Suprapubic skin (tissue), 4 donors: Measurements from ENCODE around the gene SAPCD1. TPM values are rescaled to one million over a fixed set of nuclear protein-coding genes. Genes with fewer than 3 reads are reported as not detected.

Source experiments
- DNase-seq, 2 donors: peaks; one replicate each; pipeline ENCODE4 v3.0.0-alpha.2; 2019; ENCODE audit warnings: low spot score in 2 of 2
- H3K27ac ChIP-seq: fragments of 200-600 bp; sonication (generic); one replicate; pipeline ENCODE4 v1.5.1; 2019
- H3K27me3 ChIP-seq: fragments of 200-600 bp; sonication (generic); one replicate; pipeline ENCODE4 v1.5.1; 2019
- H3K36me3 ChIP-seq: fragments of 200-600 bp; sonication (generic); one replicate; pipeline ENCODE4 v1.5.1; 2019
- H3K4me1 ChIP-seq: fragments of 200-600 bp; sonication (generic); one replicate; pipeline ENCODE4 v1.5.1; 2019
- H3K4me3 ChIP-seq: fragments of 200-600 bp; sonication (generic); one replicate; pipeline ENCODE4 v1.5.1; 2019; ENCODE audit warnings: mild to moderate bottlenecking
- H3K9me3 ChIP-seq: fragments of 200-600 bp; sonication (generic); one replicate; pipeline ENCODE4 v1.5.1; 2019
- CTCF ChIP-seq, 2 donors: fragments of 200-600 bp in 1 of 2; fragments of 450-650 bp in 1 of 2; sonication (generic) in 1 of 2; IDR thresholded peaks; one replicate each; pipeline ENCODE4 v1.5.1; 2016 to 2019; ENCODE audit warnings: antibody characterized with exemption in 2 of 2, mild to moderate bottlenecking in 1 of 2, moderate library complexity in 1 of 2
- EP300 ChIP-seq: sonication (generic); formaldehyde crosslinking; IDR thresholded peaks from one replicate; pipeline ENCODE4 v1.6.1; 2017; ENCODE audit warnings: antibody characterized with exemption
- POLR2A ChIP-seq, 2 donors: fragments of 450-650 bp; IDR thresholded peaks; one replicate each; pipeline ENCODE4 v1.6.1; 2017; ENCODE audit warnings: antibody characterized with exemption in 2 of 2, mild to moderate bottlenecking in 2 of 2, moderate library complexity in 2 of 2
- POLR2AphosphoS5 ChIP-seq, 3 donors: sonication (generic); formaldehyde crosslinking; IDR thresholded peaks; one replicate each; pipeline ENCODE4 v1.6.1; 2017; ENCODE audit warnings: antibody characterized with exemption in 3 of 3
- WGBS: methylation state at CpG from one replicate; pipeline ENCODE4 v1.1.5; 2018; 5-methylcytosine and 5-hydroxymethylcytosine counted together
- total RNA-seq, 4 donors: library from RNA; depleted of rRNA; stranded (reverse); fragments of >200 nt; gene quantifications; one replicate each; pipeline ENCODE4 v1.1.0, GENCODE V29; 2016

The SAPCD1 gene
- total RNA-seq, 4 donors from 2014 or later, result 9.3 to 42.2 (median 20.3) TPM

GRCh38 chr6:31736021-31736767, 26.3 kb upstream of the SAPCD1 start, which contains the start of gene CLIC1:
TSS of gene CLIC1 (minus strand) at chr6:31736530. CDS start at chr6:31736300, 230 bp downstream.
- no peaks in the 10 kb centered on the region for H3K27me3 ChIP-seq
- H3K4me3 ChIP-seq, result peak within 1 kb of the TSS; percentile 75
- H3K36me3 ChIP-seq, result peaks cover 31% of the 10 kb centered on the region
- WGBS, result 0% methylated on average over 13 of the region's 24 CpGs
- peak within 1 kb of the TSS; percentile 89 for H3K27ac ChIP-seq
- H3K9me3 ChIP-seq, result no peaks in the 10 kb centered on the region
- H3K4me1 ChIP-seq, result peaks cover 74% of the 10 kb centered on the region
- TF ChIP-seq POLR2A (IDR thresholded peaks at IDR 0.05) (peak; percentile 88 to 89), CTCF (IDR thresholded peaks at IDR 0.05) (no peak), POLR2AphosphoS5 (IDR thresholded peaks at IDR 0.05) (peak; percentile 11 to 79 (median 69)), EP300 (no peak)
- peak; percentile 95 for DNase-seq

- H3K4me1 ChIP-seq, result peaks cover 71% of the 10 kb centered on the region
- no peak for DNase-seq
- 35% methylated on average over 10 of the region's 10 CpGs for WGBS
- peaks cover 24% of the 10 kb centered on the region for H3K36me3 ChIP-seq
- peak overlapping the region; percentile 89 for H3K27ac ChIP-seq
- no peaks in the 10 kb centered on the region for H3K9me3 ChIP-seq
- H3K27me3 ChIP-seq, result no peaks in the 10 kb centered on the region
- H3K4me3 ChIP-seq, result peak overlapping the region; percentile 75
- TF ChIP-seq POLR2AphosphoS5 (IDR thresholded peaks at IDR 0.05) (no peak), CTCF (IDR thresholded peaks at IDR 0.05) (no peak), POLR2A (IDR thresholded peaks at IDR 0.05) (no peak), EP300 (no peak)
These were observed 25.6 kb upstream of the SAPCD1 start for GRCh38 chr6:31736768-31737314.

DNA sequence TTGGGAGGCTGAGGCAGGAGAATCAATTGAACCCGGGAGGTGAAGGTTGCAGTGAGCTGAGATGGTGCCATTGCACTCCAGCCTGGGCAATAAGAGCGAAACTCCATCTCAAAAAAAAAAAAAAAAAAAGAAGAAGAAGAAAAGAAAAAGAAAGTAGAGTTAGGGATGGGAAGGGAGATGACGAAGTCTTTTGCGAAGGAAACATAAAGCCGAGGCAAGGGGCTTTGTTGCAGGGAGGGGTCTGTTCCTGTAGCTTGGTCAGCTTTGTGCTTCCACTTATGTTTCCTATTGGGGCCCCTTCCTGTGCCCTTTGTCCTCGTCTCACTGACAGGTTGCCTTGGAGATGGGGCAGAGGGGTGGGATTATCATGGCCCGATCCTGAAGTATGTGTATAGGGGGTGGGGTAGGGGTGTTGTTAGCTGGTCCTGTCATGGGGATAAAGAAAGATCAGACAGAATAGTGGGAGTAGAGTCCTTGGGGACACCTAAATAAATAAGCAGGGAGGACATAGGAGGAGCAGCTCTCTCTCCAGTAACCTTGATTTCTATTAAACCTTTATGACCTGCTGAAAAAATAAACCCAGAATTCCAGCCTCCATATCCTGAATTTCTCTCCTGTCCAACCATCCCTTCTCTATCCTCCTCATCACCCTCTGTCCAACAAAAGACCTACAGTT, 25.0 kb upstream of the SAPCD1 start:
- Histone ChIP-seq H3K4me1 (peaks cover 69% of the 10 kb centered on the region), H3K9me3 (no peaks in the 10 kb centered on the region), H3K36me3 (peaks cover 22% of the 10 kb centered on the region), H3K27me3 (no peaks in the 10 kb centered on the region), H3K4me3 (no peak overlapping the region), H3K27ac (peak overlapping the region; percentile 89)
- DNase-seq, result no peak
- TF ChIP-seq POLR2A (IDR thresholded peaks at IDR 0.05), result no peak
- TF ChIP-seq CTCF (IDR thresholded peaks at IDR 0.05), result no peak
- no peak for TF ChIP-seq POLR2AphosphoS5 (IDR thresholded peaks at IDR 0.05)
- TF ChIP-seq EP300, result no peak
- 60% methylated on average over 7 of the region's 7 CpGs for WGBS

DNA sequence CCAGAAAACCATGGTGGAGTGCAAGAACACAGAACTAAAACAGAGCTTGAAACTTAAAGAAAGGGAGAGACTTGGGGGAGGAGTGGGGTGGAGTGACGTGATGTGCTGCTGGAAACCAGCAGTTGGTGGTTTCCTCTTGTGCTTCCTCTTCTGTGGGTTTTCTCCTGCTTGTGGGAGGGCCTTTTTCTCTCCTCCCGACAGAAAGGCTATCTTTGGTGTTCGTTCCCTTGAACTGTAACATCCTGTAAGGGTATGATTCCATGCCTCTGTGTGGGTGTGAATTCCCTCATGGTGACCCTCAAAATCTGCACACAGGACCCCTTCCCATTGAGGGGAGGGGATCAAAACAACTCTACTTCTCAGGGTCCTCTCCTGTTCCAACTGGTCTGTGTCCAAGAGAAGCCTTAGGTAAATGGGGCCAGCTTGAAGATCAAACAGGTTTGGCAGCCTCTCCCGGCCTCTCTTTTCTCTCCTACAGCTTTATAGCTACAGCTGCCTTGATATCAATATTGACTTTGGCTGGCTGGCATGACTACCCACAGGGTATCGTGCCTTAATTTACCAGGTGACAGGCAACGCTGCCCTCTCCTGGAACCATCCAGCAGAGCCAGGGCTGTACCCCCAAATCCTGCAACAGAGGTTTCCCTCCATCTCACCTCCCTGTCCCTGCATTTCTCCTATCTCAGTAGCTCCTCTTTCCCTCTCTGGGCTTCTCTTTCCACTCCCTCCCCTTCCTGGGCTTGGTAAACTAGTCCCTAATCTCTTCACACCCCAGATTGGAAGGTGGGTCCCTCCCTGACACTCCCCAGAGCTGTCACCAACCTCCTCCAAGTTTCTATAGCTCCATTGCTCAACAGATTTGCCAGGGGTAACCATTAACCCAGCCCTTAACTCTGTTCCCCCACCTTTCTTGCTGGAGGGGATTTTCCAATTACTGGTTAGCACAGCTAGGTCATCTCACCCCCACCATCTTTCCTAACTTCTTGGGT, 24.2 kb upstream of the SAPCD1 start:
- Histone ChIP-seq H3K27me3 (no peaks in the 10 kb centered on the region), H3K27ac (peak overlapping the region; percentile 89), H3K36me3 (peaks cover 17% of the 10 kb centered on the region), H3K9me3 (no peaks in the 10 kb centered on the region), H3K4me1 (peaks cover 62% of the 10 kb centered on the region), H3K4me3 (peak overlapping the region; percentile 14)
- 14% methylated on average over 6 of the region's 6 CpGs for whole genome bisulfite sequencing
- TF ChIP-seq POLR2AphosphoS5 (IDR thresholded peaks at IDR 0.05) (no peak), EP300 (no peak), POLR2A (IDR thresholded peaks at IDR 0.05) (peak in 1 of 2 donors; percentile 36)
- no peak for DNase-seq
